AG09319 (cell line): ENCODE measurements around the gene MEIS1.

Source experiments
- DNase-seq: peaks from one replicate; pipeline ENCODE4 v3.0.0-alpha.2; 2010; ENCODE audit warnings: low read depth; ENCODE audit errors: extremely low read depth
- CTCF ChIP-seq: IDR thresholded peaks from 2 replicates; pipeline ENCODE4 v1.5.1; 2011; ENCODE audit warnings: low read depth, mild to moderate bottlenecking, inconsistent platforms, low read length, moderate library complexity

The MEIS1 gene

GRCh38 chr2:66466433-66466832 lies 31.5 kb downstream of the MEIS1 start:
- no peak for DNase-seq
- TF ChIP-seq CTCF, result no peak

- TF ChIP-seq CTCF, result no peak
- DNase-seq, result no peak
Measured at GRCh38 chr2:66467718-66468117, 32.8 kb downstream of the MEIS1 start.

DNA sequence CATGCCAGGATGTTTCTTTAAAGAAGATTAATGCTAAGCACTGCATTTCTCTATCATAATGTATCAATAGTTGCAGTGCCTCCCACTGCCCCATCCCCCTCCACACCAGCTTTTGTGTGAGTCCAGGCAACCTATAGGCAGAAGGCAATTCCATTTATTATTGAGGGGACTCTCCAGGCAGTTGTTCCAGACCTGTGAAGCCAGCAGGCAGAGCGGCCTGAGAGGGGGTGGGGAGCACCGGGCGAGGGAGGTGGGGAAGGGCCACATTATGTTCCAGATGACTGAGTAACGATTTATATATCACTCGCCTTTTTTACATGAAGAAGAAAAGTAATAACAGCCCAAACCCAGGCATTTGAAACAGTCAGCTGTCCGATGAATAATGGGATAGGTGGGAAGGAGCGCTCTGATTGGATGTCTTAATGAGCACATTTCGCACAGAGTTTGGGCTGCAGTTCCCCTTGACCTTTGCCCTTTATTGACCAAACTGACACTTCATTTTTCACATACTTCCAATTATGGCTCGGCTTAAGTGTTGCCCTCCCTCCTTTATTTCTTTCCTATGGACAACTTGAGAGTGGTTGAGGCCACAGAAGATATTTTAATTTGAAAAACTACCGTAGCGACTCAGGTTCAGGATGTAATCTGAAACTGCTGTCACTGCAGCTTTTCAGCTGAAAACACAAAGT lies 34.4 kb downstream of the MEIS1 start:
- TF ChIP-seq CTCF, result no peak
- DNase-seq, result no peak

GRCh38 chr2:66470199-66470598 lies 35.3 kb downstream of the MEIS1 start:
- no peak for DNase-seq
- TF ChIP-seq CTCF, result no peak

DNA sequence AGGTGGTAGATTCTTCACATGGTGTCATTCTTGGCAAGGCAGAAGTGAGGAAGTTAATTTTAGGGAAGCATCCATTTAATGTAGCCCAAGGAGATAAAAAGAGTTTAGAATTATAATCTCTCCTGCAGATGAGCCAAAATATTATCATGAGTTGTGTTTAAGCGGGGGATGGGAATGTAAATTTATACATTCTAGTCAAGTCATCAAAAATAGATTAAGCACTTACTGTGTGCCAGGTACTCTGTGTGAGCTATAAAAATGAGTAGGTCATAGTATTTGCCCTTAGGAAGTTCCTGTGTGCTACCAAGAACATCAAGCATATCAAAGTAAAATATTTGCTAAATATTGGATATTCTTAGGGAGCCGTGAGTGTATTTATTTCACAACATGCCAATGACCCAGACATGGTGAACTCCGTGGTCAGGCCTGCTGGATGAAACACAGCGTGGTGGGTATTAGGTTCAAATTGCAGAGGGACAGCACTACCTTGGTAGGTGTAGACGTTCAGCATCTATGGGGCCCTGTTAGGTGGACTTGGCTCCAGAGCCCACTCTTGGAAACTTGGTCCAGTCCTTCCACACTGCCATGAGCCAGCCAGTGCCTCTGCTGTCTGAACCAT lies 37.4 kb downstream of the MEIS1 start:
- no peak for TF ChIP-seq CTCF
- DNase-seq, result no peak

DNA sequence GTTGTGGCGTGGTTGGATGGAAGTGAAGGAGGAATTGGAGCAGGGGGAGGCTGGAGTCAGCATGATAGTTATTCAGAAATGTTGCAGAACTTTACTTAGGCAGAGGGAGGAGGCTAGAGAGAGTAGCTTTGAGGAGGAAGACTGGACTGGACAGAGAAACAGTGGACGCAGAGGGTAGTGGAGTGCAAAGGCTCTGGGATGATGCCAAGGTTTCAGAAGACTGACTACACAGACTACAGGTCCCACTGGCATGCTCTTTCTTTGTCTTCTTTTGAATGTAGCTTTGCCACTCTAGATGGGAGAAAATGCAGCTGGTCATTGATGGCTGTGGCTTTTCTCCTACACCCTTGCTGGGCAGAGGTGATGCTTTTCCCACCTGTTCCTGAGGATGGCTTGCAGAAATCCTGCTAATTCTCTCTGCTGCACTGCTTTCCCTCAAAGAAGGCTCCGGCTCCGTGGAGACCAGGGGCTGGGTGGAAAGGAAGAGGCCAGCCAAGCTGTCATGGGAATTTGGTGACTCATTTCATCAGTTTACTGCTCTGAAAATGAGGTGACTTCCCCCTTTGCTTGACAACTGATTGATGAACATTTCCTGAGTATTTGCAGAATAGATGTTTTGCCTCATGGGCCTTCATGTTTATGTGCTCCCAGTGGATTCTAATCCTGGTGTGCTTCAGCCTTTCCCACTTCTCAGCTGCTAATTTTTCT lies 42.4 kb downstream of the MEIS1 start:
- no peak for DNase-seq
- no peak for TF ChIP-seq CTCF

DNA sequence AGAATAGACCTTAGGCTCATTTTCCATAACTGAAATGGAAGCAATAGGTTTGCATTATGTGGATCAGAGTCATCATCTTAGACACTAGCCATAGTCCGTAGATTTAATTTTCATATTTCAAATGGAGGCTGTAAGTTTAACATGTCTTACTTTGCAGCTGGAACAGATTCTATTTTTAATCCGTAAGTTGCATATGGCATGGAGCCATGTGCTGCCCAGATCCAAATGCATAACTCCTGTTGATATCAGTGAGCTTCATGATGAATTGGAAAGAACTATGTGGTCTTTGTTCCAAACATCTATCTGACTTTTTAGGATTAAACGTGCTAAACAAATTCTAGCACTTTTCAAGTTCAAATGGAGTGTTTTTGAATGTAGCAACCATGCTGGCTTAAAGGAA lies 43.4 kb downstream of the MEIS1 start:
- no peak for TF ChIP-seq CTCF
- DNase-seq, result no peak
